Activated CD4-positive, alpha-beta T cell treated with anti-CD3 and anti-CD28 coated beads for 48 hours (primary cell): ENCODE results near the gene CFAP221.
A peak's percentile ranks its signal among the peaks of the same experiment; 100 is the strongest.

Source experiments
- DNase-seq: peaks from one replicate; pipeline ENCODE4 v3.0.0-alpha.2; 2020

CFAP221 gene

DNA sequence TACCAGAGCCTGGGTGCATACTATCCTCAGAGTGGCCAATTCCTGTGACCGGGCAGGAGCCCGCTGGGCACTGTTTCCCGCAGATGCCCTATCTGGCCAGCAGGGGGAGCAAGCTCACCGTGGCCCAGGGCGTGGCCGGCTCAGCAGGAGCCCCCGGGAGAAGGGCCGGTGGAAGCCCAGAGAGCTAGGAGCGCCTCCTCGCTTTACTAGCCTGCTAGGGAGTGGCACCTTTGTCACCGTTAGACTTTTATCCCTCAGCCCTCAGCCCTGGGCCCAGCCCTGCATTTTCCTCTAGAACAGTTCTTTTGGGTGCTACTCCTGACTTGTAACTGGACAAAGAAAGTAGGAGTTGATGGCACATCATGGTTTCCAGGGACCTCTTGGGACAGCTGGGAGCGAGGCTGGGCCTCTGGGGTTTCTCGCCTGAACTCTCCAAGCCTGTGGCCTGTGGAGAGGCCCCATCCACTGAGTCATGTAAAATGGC is 158.7 kb downstream of the CFAP221 start:
- peak; percentile 76 for DNase-seq

DNA sequence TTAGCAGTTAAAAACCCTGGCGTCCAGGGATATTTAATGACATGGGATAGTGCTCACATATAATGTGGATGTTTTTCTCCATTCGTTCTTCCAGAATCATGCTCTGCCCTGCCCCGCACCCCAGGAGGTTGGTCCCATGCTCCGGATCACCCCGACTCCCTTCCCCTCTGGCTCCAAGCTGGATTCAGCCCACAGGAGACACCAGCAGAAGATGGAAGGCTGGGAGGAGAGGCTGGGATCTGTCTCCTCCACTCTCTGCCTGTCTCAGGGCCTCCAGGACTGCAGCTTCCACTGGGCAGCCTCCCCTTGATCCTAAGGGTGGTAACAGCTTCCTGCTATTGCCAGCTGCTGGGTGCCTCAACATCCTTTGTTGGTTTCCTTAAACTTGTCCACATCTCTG is 159.3 kb downstream of the CFAP221 start:
- no peak for DNase-seq

DNA sequence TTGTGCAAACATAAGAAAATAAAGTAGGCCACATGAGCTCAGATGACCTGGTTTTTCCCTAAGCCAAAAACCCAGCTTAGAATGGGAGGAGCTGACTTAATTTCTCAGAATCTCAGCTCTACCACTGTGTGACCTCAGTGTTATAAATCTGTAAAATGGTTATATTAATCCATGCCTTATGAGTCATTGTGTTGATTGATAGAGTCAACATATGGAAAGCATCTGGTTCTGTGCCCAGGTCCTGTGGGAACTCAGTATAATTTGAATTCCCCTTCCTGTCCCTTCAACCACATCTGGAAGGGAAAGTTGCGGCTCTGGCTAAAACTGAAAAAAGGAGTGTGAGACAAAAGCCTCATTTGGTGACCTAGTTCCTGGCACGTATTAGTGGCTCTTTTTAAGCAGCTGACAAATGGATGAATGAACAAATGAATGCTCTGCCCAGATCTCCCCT is 160.4 kb downstream of the CFAP221 start:
- no peak for DNase-seq

DNA sequence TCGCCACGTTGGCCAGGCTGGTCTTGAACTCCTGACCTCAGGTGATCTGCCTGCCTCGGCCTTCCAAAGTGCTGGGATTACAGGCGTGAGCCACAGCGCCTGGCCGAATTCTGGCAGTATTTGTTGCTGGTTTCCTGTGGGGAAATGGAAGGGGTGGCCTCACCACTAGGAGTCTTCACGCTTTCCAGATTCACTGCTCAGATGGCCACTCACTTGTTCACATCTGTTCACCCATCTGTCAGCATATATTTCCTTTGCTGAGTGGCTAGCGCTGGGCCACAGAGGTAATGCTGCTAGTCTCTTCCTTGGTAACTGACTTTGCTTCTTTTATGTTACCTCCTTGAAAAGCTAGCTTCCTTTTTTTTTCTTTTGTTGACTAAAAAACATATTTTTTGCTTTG is 162.0 kb downstream of the CFAP221 start:
- DNase-seq, result no peak
